Retina (tissue), 1 donor: ENCODE measurements around the gene CFAP97.

ENCODE experiments used
- DNase-seq: peaks from one replicate; pipeline ENCODE4 v3.0.0-alpha.2; 2016

The CFAP97 gene

GRCh38 chr4:185196437-185196836, 7.4 kb downstream of the CFAP97 start:
- no peak for DNase-seq

GRCh38 chr4:185194924-185195888, 8.6 kb downstream of the CFAP97 start:
- DNase-seq = no peak

DNA sequence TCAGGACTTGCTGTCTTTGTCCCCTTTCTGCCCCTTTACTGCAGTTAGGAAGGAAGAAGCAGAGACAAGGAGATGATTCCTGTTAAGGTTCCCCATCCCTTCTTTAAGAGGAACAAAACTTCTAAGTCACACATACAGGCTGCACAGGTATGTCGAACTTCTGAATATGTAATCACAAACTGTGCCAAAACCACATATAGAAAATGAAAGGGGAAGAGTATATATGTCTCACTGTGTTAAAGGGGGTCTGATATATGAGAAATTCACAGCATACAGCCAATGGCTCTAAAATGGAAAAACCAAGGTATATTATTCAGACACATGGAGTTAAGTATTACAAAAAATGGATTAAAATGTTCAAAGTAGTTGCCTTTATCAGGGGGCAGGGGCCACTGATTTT, 11.7 kb downstream of the CFAP97 start:
- no peak for DNase-seq

DNA sequence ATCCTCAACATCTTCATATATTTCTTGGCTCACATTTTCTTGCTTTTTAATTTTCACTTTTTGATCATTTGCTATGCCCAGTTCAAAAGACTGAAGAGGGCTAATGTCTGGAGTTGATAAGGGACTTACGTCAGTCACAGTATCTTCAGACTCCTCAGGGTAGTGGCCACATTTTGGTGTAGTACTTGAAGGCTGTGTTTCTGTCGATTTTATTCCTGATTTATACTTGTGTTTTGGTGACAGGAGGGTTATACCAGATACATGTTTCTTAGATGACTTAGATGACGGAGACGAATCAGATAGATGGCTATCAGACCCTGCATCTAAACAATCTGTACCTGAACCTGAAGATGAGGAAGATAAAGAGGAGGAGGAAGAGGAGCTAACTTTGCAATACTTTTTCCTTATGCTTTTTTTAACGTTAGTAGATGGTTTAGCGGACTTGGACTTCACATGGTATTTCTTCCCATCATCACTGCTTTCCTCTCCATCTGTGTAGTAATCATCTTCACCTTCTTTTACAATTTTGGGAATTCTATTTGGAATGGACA, 13.4 kb downstream of the CFAP97 start:
- DNase-seq = no peak

GRCh38 chr4:185189606-185190305, 14.0 kb downstream of the CFAP97 start:
- no peak for DNase-seq

DNA sequence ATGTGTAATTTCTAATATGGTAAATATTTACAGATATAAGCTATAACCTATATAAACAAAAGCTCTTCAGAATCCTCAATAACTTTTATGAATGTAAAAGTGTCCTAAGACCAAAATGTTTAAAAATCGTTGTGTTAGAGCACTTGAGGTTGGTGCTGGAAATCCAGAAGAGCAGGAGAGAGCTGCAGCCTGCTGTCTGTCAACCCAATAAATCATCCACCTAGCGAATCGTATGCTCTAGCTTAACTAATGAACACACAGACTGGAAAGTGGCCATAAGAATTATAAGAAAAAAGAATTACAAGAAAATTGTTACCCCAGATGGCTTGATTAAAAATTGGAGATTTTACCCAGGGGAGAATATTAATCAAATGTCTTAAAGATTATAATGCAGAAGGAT, 17.0 kb downstream of the CFAP97 start:
- DNase-seq = no peak

DNA sequence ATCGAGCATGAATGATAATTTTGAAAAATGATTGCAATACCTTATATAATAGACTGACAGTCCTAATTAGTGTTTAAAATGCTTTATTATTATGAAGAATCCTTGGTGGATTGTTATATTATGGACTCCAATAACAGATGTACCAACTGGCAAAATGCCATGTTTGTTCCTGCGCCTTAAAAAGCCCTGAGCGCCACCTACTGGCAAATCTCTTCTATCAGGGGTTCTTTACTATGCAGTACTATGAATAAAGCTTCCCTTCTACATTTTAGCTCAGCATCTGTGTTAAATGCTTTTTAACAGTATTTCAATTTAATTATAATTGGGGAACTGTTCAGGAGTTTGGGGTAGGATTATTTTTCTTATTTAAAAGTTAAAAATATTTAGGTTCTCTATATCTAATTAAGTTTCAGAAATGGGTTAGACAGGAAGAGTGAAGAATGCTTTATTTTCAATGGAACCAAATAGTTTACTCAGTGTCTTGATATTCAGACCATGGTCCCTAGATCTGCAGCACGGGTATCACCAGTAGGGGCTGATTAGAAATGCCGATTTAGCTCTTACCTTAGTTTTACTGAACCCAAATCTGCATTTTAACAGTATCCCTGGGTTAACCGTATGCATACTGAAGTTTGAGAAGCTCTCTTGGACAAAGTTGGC, 20.0 kb downstream of the CFAP97 start:
- peak; percentile 34 for DNase-seq

- DNase-seq = no peak
Observed at GRCh38 chr4:185182239-185182638, 21.6 kb downstream of the CFAP97 start.

- DNase-seq = no peak
Observed at GRCh38 chr4:185179488-185179887, 24.3 kb downstream of the CFAP97 start.

- no peak for DNase-seq
Observed at GRCh38 chr4:185171373-185172071, 32.3 kb downstream of the CFAP97 start.

DNA sequence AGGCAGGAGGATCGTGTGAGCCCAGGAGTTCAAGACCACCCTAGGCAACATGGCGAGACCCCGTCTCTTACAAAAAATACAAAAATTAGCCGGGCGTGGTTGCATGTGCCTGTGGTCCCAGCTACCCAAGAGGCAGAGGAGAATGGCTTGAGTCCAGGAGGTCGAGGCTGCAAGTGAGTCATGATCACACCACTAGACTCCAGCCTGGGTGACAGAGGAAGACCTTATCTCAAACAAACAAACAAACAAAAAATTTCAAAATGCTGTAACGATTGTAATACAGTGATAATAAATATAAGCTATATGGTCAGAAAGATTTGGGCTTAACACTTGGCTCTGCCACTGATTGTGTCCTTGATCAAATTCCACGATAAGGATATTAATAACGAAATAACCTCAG, 36.6 kb downstream of the CFAP97 start:
- DNase-seq = no peak

- DNase-seq = no peak
Observed at GRCh38 chr4:185165605-185166063, 38.2 kb downstream of the CFAP97 start.

- DNase-seq = no peak
Observed at GRCh38 chr4:185151296-185151695, 52.5 kb downstream of the CFAP97 start.

DNA sequence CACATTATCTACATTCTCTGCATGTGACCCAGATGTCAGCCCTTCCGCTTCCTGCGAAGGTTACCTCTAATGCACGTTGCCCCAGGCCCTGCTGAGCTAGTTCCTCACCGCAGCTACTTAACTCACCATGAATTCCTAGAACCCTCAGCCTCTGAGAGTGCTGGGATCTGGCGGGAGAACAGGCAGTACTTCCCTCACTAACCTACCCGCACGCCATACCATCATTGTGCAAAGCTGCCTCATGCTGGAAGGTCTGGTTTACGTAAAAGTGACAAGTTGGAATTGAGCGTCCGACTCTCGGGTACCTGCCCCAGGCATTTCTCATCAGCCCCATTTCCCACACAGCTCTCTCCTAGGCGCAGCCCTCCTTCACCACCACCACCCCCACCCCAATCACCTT, 54.4 kb downstream of the CFAP97 start:
- DNase-seq = no peak

DNA sequence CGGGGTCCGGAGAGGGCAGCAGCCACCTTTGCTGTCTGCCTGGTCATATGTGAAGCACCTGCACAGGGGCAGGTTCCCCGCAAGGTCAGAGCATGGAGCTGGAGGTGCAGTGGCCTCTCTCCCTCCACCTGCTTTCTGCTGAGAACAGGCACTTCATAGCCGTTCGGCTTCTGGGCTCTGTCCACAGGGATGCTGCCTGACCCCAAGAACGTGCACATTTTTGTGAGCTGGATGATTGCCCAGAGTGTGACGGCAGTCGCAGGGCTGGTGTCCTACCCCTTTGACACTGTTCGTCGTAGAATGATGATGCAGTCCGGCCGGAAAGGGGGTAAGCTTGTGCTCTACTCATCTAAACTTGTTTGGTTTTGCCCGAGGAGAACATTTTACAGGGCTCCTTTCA, 58.2 kb downstream of the CFAP97 start:
- no peak for DNase-seq

GRCh38 chr4:185144601-185145240, 59.1 kb downstream of the CFAP97 start:
- no peak for DNase-seq

- DNase-seq = peak; percentile 54
Observed at GRCh38 chr4:185143601-185143969, 60.2 kb downstream of the CFAP97 start.

GRCh38 chr4:185142912-185143600, 60.7 kb downstream of the CFAP97 start, which contains the start of gene SLC25A4:
Gene SLC25A4, plus strand, starts transcription at chr4:185143266. Its CDS starts 107 bp downstream, at chr4:185143373.
- DNase-seq = peak; percentile 97

DNA sequence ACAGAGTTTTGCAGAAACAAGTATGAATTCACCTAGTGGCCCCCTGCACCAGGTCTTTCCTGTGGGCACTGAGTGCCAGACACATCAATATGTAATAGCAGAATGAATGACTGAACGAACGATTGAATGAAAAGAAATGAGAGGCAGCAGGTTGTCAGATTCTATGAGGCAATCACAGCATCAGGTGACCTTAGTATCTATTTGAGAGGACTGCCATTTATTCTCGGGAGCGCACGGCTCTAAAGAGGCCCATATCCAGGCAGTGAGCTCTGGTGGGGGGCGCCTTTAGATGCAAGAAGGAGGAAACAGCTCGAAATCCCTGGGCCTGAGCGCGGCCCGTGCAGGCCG, 61.3 kb downstream of the CFAP97 start:
- DNase-seq = no peak

DNA sequence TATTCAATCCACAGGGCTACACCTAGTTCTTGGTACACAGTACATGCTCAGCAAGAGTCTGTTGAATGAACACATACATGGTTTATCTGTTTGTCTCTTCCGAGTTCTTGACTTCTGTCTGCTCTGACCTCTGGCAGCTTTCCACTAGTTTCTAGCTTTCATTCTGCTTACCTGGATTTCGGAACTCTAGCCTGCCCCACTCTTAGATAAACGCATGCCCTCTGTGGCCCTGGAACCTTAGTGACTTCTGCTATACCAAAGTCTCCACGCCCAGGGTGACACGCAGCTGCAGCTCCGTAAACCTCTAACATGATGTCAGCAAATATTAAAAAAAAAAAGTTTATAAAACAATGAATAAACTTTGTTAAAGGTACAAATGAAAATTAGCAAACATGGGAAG, 62.0 kb downstream of the CFAP97 start:
- DNase-seq = no peak

DNA sequence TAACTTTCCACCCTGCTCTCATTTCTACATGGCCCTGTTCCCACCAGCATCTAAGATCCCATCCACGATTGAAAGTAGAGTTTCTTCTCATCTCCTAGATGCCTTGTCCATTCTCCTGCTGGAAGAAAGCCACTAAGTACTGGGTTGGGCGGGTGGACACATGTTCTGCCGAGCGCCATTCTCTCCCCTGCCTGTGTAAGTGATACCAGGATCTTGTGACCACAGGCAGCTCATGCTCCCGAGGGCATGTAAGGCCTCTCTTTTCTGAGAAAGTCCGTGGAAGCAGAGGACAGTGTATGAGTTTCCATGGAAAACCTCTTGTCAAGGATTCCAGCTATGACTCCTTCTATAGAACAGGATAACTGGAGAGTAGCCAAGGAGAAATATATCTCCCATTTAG, 64.1 kb downstream of the CFAP97 start:
- DNase-seq = no peak
